Mesenteric fat pad (tissue), 1 donor: ENCODE measurements around the gene DNAJC1. TPM values are rescaled to one million over a fixed set of nuclear protein-coding genes. Genes with fewer than 3 reads are reported as not detected.
"Not testable (repeated sequence)": the region's sequence is repeated elsewhere in the genome, so short reads cannot be mapped to it uniquely, and the experiment has no call there.

Source experiments
- DNase-seq: peaks from one replicate; pipeline ENCODE4 v3.0.0-alpha.2; 2020; ENCODE audit warnings: low spot score
- total RNA-seq: library from RNA; stranded (reverse); fragmentation: NEBNext Ultra II Directional; extraction: Animal tissue kit (Norgen Biotek cat#: 25700); gene quantifications from one replicate; pipeline ENCODE4 v1.2.1, GENCODE V29; 2021
- donor health status: DM: yes; HTN: yes; CAD: no.

DNAJC1 gene
- total RNA-seq, 1 donor from 2014 or later: 28.2 TPM

- no peak for DNase-seq
Measured at GRCh38 chr10:21832821-21833130, 170.8 kb downstream of the DNAJC1 start.

GRCh38 chr10:21831986-21832820, 171.3 kb downstream of the DNAJC1 start:
- no peak for DNase-seq

- DNase-seq: no peak
Measured at GRCh38 chr10:21830037-21830436, 173.5 kb downstream of the DNAJC1 start.

- DNase-seq: no peak
Measured at GRCh38 chr10:21827308-21827707, 176.2 kb downstream of the DNAJC1 start.

GRCh38 chr10:21826725-21827124, 176.8 kb downstream of the DNAJC1 start:
- no peak for DNase-seq

- DNase-seq: no peak
Measured at GRCh38 chr10:21825345-21825744, 178.2 kb downstream of the DNAJC1 start.

- DNase-seq: no peak
Measured at GRCh38 chr10:21824409-21824808, 179.1 kb downstream of the DNAJC1 start.

- DNase-seq: no peak
Measured at GRCh38 chr10:21823617-21824016, 179.9 kb downstream of the DNAJC1 start.

GRCh38 chr10:21822273-21822672, 181.3 kb downstream of the DNAJC1 start:
- not testable (repeated sequence) for DNase-seq

- DNase-seq: no peak
Measured at GRCh38 chr10:21820952-21821351, 182.6 kb downstream of the DNAJC1 start.

- DNase-seq: not testable (repeated sequence)
Measured at GRCh38 chr10:21818416-21818815, 185.1 kb downstream of the DNAJC1 start.

GRCh38 chr10:21814866-21815265, 188.7 kb downstream of the DNAJC1 start:
- no peak for DNase-seq

GRCh38 chr10:21813946-21814345, 189.6 kb downstream of the DNAJC1 start:
- no peak for DNase-seq

GRCh38 chr10:21811245-21811585, 192.3 kb downstream of the DNAJC1 start:
- no peak for DNase-seq

GRCh38 chr10:21810582-21811244, 192.8 kb downstream of the DNAJC1 start:
- DNase-seq: no peak

- no peak for DNase-seq
Measured at GRCh38 chr10:21808550-21808949, 195.0 kb downstream of the DNAJC1 start.

- DNase-seq: no peak
Measured at GRCh38 chr10:21807180-21807579, 196.3 kb downstream of the DNAJC1 start.

GRCh38 chr10:21803374-21803773, 200.2 kb downstream of the DNAJC1 start:
- no peak for DNase-seq

GRCh38 chr10:21801609-21802008, 201.9 kb downstream of the DNAJC1 start:
- DNase-seq: no peak

- no peak for DNase-seq
Measured at GRCh38 chr10:21797984-21798765, 205.4 kb downstream of the DNAJC1 start.

- no peak for DNase-seq
Measured at GRCh38 chr10:21797533-21797932, 206.0 kb downstream of the DNAJC1 start.

GRCh38 chr10:21791276-21791675, 212.3 kb downstream of the DNAJC1 start:
- DNase-seq: no peak
